Measurements from ENCODE around the gene PCNX3.

GRCh38 chr11:65637032-65637557, 21.5 kb downstream of the PCNX3 start:
- TF ChIP-seq EZH2 (IDR thresholded peaks at IDR 0.05; ENCODE audit: insufficient read depth, poor library complexity, severe bottlenecking), result no peak
- TF ChIP-seq EZH2phosphoT487 (IDR thresholded peaks at IDR 0.05; ENCODE audit: insufficient read depth, low read depth), result no peak
